OCI-LY7 (cell line): ENCODE results near the gene RPS24.

Experiments used
- EZH2phosphoT487 ChIP-seq: fragments of 200-600 bp; sonication (generic); IDR thresholded peaks from 2 replicates; pipeline ENCODE4 v1.6.1; 2018; ENCODE audit warnings: low read depth, borderline replicate concordance, mild to moderate bottlenecking, mixed run types, antibody characterized with exemption, low read length, moderate library complexity, mixed read lengths
- TF ChIP-seq, protein P1 (sequence below): fragments of 200-600 bp; sonication (generic); conservative IDR thresholded peaks from 2 replicates; pipeline ENCODE4 v1.5.1; 2014; ENCODE audit warnings: mild to moderate bottlenecking, antibody characterized with exemption, low read length, moderate library complexity, mixed read lengths

DNA sequence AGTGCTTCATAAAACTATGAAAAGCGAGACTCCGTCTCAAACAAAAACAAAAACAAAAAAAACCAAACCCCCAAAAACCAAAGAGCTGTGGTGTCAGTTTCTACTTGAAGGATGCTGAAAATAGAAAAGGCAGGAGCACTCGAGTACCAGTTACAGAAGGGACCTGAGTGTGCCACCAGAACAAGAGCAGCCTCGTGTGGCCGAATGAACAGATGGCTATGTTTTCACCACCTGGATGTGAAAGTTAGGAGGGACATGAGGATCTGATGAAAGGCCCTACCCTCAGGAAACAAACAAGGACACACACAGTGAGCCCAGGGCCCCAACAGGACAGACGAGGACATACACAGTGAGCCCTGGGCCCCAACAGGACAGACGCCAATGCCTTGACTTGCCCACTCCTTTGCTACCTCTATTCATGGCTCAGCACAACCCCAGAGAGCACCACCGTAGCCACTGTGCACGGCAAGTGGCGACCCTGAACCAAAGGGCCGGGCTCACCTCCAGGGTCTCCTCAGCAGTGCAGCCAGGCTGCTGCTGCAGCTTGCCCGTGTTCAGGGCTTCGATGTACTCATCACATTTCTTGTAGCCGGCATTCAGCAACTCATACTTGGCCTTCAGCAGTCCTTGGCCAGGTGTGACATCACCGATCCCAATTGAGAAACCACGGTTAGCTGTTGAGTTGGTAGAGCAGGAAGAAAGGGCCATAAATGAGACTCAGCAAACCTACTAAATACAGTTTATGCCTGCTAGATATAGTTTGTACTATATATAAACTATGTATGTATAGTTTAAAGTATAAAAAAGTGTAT is 29.2 kb upstream of the RPS24 start:
- TF ChIP-seq, protein P1, sequence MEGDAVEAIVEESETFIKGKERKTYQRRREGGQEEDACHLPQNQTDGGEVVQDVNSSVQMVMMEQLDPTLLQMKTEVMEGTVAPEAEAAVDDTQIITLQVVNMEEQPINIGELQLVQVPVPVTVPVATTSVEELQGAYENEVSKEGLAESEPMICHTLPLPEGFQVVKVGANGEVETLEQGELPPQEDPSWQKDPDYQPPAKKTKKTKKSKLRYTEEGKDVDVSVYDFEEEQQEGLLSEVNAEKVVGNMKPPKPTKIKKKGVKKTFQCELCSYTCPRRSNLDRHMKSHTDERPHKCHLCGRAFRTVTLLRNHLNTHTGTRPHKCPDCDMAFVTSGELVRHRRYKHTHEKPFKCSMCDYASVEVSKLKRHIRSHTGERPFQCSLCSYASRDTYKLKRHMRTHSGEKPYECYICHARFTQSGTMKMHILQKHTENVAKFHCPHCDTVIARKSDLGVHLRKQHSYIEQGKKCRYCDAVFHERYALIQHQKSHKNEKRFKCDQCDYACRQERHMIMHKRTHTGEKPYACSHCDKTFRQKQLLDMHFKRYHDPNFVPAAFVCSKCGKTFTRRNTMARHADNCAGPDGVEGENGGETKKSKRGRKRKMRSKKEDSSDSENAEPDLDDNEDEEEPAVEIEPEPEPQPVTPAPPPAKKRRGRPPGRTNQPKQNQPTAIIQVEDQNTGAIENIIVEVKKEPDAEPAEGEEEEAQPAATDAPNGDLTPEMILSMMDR: no peak
- no peak for TF ChIP-seq EZH2phosphoT487
